Neural progenitor cell (in vitro differentiated cells): ENCODE data around the gene PSD4.

Experiments used
- CTCF ChIP-seq: fragments of 200-600 bp; sonication (generic); IDR thresholded peaks from 2 replicates; pipeline ENCODE4 v1.5.1; 2017; ENCODE audit warnings: antibody characterized with exemption, mild to moderate bottlenecking
- EZH2 ChIP-seq: fragments of 200-600 bp; sonication (generic); IDR thresholded peaks from 2 replicates; pipeline ENCODE4 v1.6.1; 2017; ENCODE audit warnings: antibody characterized with exemption, mild to moderate bottlenecking, moderate library complexity
- EZH2phosphoT487 ChIP-seq: fragments of 200-600 bp; sonication (generic); IDR thresholded peaks from 2 replicates; pipeline ENCODE4 v1.6.1; 2017; ENCODE audit warnings: antibody characterized with exemption

GRCh38 chr2:113225263-113226259, 51.8 kb downstream of the PSD4 start:
- no peak for TF ChIP-seq CTCF
- no peak for TF ChIP-seq EZH2
- no peak for TF ChIP-seq EZH2phosphoT487
